ENCODE measurements around the gene ZNF358.

ZNF358 gene

DNA sequence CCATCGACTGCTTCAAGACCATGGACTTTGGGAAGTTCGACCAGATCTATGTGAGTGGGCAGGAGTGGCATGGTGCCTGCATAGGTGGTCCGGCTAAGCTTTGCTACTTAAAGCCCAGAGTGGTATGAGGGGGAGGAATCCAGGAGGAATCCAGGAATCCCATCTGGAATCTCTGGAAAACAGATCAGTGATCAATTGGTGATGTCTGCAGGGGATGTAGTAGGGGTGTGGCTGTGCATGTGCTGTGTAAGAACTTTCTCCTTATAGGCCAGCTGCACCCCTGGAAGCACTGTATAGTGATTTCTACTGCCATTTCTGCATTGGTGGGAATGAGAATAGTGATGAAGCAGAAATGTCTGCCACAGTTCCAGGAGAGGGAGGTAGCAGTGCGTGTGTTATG lies 43.2 kb downstream of the ZNF358 start:
- DNase-seq (ENCODE audit: low spot score) = no peak

DNA sequence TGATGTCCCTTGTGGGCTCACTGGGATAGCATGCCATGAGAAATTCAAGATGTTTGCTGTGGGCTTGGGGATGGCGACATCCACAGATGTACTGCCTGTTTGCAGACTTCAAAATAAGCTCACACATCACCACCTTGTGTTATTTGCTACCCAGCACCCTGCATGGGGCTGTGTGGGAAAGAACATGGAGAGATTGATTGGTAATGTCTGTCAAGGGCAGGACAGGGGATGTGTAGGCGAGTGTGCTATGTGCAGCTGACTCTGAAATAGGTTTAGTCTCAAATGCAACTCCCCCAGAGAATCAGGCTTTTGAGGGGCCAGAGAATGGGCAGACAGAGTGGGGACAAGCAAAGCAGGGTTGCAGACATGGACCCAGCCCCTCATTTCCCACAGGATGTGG lies 44.4 kb downstream of the ZNF358 start:
- no peak for DNase-seq (ENCODE audit: low spot score)

DNA sequence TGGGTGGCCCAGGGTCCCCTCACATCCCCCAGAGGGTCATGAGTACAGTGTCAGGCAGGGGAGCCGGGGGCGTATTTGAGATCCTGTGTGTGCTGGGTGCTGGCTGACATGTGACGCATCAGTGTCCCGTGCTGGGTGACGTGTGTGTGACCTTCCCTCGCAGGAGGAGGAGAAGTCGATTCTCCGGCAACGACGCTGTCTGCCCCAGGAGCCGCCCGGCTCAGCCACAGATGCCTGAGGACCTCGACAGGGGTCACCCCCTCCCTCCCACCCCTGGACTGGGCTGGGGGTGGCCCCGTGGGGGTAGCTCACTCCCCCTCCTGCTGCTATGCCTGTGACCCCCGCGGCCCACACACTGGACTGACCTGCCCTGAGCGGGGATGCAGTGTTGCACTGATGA lies 45.4 kb downstream of the ZNF358 start:
- DNase-seq (ENCODE audit: low spot score) = no peak

DNA sequence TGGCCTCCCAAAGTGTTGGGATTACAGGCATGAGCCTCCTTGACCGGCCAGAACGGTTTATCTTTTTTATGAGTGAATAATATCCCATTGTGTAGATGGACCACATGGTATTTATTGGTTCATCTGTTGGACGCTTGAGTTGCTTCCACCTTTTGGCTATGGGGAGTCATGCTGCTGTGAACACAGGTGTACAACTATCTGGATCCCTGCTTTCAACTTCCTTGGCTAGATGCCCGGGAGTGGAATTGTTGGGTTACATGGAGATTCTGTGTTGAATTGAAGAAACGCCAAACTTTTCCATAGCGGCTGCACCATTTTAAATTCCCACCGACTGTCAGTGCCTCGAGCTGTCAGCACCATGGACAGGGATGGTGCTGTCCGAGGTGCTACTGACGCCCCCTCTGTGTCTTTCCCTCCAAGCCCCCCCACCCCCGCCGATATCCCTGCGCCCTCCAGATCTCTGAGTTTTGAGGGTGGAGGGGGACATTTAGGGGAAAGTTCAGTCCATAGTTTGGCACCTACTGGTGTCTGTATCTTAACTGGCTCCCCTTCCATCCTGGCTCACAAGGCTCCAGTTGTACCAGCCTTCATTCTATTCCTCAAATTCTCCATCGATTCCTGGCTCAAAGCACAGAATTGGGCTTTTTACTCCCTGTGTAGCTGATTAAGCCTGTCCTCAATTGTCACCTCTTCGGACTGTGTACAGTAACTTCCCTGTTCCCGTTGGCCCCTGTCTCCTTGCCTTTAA lies 46.9 kb downstream of the ZNF358 start:
- DNase-seq (ENCODE audit: low spot score) = no peak

DNA sequence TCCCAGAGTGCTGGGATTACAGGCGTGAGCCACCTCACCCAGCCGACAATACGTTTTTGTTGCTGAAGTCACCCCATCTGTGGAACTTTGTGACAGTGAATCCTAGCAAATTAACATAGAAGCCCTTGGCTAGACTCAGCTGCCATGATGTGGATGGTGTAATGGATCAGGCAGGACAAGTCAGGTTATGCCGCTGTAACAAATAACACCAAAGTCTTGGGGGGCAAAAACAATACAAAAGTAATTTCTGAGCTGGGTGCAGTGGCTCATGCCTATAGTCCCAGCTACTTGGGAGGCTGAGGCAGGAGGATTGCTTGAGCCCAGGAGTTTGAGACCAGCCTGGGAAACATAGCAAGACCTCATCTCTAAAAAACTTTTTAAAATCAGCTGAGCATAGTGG lies 49.0 kb downstream of the ZNF358 start:
- no peak for DNase-seq (ENCODE audit: low spot score)

- DNase-seq (ENCODE audit: low spot score) = no peak
Measured at GRCh38 chr19:7565332-7565731, 49.4 kb downstream of the ZNF358 start.

Data from AG08395 (cell line).